Epithelial cell of esophagus (primary cell): ENCODE data around the gene MTSS2.

Experiments
- DNase-seq: peaks from one replicate; pipeline ENCODE4 v3.0.0; 2010; ENCODE audit warnings: low read depth
- H3K4me3 ChIP-seq: 2 replicates; pipeline ENCODE4 v1.5.1; 2011; ENCODE audit warnings: mild to moderate bottlenecking, low read length, control low read depth
- TF ChIP-seq, protein P1 (sequence below): IDR thresholded peaks from 2 replicates; pipeline ENCODE4 v1.5.1; 2011; ENCODE audit warnings: low read depth, mild to moderate bottlenecking, low read length, control low read depth, inconsistent platforms; ENCODE audit not compliant: insufficient read depth; ENCODE audit errors: missing control alignments

Gene MTSS2

GRCh38 chr16:70703835-70704381, 18.1 kb upstream of the MTSS2 start:
- DNase-seq, result no peak
- TF ChIP-seq, protein P1, sequence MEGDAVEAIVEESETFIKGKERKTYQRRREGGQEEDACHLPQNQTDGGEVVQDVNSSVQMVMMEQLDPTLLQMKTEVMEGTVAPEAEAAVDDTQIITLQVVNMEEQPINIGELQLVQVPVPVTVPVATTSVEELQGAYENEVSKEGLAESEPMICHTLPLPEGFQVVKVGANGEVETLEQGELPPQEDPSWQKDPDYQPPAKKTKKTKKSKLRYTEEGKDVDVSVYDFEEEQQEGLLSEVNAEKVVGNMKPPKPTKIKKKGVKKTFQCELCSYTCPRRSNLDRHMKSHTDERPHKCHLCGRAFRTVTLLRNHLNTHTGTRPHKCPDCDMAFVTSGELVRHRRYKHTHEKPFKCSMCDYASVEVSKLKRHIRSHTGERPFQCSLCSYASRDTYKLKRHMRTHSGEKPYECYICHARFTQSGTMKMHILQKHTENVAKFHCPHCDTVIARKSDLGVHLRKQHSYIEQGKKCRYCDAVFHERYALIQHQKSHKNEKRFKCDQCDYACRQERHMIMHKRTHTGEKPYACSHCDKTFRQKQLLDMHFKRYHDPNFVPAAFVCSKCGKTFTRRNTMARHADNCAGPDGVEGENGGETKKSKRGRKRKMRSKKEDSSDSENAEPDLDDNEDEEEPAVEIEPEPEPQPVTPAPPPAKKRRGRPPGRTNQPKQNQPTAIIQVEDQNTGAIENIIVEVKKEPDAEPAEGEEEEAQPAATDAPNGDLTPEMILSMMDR, result no peak
- H3K4me3 ChIP-seq, result no peak overlapping the region

GRCh38 chr16:70703041-70703834, 17.4 kb upstream of the MTSS2 start:
- H3K4me3 ChIP-seq, result no peak overlapping the region
- TF ChIP-seq, protein P1, result no peak
- no peak for DNase-seq

DNA sequence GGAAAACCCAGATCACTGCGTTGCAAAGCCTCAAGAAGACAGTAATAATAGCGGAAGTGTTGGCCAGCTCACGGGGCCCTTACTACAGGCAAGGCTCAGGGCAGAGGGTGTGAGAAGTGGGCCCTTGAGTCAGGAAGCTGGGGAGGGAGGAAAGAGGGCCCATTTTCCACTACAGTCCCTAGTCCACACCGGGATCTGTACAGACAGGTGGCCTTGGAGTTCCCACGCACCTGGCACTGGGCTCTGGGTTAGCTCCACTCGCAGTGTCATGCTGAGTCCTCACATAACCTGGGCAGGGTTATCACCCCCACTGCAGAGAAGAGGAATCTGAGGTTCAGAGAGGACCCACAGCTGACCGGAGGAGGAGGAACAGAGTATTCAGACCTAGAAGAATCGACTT, 16.8 kb upstream of the MTSS2 start:
- H3K4me3 ChIP-seq, result no peak overlapping the region
- TF ChIP-seq, protein P1, result no peak
- DNase-seq, result no peak

DNA sequence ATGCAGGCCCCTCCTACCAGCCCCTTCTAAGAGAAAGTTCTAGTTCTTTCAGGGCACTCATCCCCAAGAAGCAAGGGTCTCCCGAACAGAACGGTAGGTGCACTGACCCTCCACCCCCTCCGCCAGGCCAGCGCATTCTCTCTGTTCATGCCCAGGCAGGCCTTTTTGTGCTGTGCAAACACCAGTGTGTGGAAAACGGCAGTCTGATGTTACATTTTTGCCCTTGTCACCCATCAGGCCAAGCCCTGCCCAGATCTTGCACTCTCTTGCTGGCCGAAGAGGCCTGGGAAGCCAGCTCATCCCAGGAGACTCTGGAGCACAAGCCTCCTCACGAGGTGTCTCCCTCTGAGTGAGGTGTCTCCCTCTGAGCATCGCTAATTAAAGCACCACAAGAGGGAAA, 16.1 kb upstream of the MTSS2 start:
- peak; percentile 58 for DNase-seq
- H3K4me3 ChIP-seq, result no peak overlapping the region

DNA sequence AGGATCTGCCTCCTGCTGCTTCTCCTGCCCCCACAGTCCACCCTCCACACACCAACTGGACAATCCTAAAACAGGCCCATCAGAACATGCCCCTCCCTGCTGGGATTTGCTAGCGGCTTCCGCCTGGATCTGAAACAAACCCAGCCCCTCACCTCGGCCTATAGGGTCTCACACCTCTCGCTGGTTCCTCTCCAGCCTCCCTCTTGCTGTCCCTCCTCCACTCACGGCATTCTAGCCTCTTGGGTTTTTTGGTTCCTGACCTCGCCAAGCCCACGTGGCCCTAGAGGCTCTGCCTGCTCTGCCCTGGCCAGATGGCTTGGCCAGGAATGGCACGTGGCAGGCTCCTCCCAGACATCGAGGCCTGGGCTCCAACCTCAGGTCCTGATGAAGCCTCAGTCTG, 15.7 kb upstream of the MTSS2 start:
- no peak for DNase-seq
- TF ChIP-seq, protein P1, result no peak
- H3K4me3 ChIP-seq, result no peak overlapping the region

More for the DNA sequence above, 16.1 kb upstream of the MTSS2 start:
- TF ChIP-seq, protein P1, result no peak

DNA sequence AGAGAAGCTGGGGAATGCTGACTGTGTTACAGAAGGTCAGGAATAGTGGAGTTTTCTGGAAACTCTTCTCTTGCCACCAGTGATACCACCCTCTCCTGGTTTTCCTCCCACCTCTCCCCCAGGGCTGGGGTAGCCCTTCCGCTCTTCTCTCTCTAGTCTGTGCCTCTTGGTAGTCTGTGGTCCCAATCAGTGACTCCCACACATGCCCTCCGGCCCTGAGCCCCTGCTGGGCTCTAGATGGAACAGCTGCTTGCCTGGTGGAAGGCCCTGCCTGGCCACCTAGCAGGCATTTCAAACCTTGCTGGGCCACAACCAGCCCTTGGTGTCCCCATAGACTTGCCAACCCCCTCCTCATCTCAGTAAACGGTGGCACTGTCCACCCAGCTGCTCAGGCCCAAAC, 15.2 kb upstream of the MTSS2 start:
- TF ChIP-seq, protein P1, result no peak
- H3K4me3 ChIP-seq, result no peak overlapping the region
- no peak for DNase-seq
